Cardiac fibroblast (primary cell): ENCODE data around the gene DIAPH3.
A peak's percentile ranks its signal among the peaks of the same experiment; 100 is the strongest.
"Not testable (repeated sequence)": the region's sequence is repeated elsewhere in the genome, so short reads cannot be mapped to it uniquely, and the experiment has no call there.

Experiments used
- DNase-seq, 2 donors: peaks; one replicate each; pipeline versions ENCODE4 v3.0.0 to v3.0.0-alpha.2; 2010; ENCODE audit warnings: low read depth in 2 of 2
- H3K4me3 ChIP-seq, 2 donors: replicated peaks in 1 of 2; 1 replicate in 1 of 2; 2 replicates in 1 of 2; pipeline ENCODE4 v1.5.1; 2011; ENCODE audit warnings: low read depth in 2 of 2, low read length in 2 of 2, mild to moderate bottlenecking in 2 of 2, moderate library complexity in 1 of 2
- CTCF ChIP-seq: IDR thresholded peaks from one replicate; pipeline ENCODE4 v1.5.1; 2011; ENCODE audit warnings: low read depth, mild to moderate bottlenecking, low read length, inconsistent platforms

The DIAPH3 gene, protein sequence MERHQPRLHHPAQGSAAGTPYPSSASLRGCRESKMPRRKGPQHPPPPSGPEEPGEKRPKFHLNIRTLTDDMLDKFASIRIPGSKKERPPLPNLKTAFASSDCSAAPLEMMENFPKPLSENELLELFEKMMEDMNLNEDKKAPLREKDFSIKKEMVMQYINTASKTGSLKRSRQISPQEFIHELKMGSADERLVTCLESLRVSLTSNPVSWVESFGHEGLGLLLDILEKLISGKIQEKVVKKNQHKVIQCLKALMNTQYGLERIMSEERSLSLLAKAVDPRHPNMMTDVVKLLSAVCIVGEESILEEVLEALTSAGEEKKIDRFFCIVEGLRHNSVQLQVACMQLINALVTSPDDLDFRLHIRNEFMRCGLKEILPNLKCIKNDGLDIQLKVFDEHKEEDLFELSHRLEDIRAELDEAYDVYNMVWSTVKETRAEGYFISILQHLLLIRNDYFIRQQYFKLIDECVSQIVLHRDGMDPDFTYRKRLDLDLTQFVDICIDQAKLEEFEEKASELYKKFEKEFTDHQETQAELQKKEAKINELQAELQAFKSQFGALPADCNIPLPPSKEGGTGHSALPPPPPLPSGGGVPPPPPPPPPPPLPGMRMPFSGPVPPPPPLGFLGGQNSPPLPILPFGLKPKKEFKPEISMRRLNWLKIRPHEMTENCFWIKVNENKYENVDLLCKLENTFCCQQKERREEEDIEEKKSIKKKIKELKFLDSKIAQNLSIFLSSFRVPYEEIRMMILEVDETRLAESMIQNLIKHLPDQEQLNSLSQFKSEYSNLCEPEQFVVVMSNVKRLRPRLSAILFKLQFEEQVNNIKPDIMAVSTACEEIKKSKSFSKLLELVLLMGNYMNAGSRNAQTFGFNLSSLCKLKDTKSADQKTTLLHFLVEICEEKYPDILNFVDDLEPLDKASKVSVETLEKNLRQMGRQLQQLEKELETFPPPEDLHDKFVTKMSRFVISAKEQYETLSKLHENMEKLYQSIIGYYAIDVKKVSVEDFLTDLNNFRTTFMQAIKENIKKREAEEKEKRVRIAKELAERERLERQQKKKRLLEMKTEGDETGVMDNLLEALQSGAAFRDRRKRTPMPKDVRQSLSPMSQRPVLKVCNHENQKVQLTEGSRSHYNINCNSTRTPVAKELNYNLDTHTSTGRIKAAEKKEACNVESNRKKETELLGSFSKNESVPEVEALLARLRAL

GRCh38 chr13:60163478-60164233 is at the start of gene DIAPH3:
Gene DIAPH3, minus strand, starts transcription at chr13:60163928. Its CDS starts 162 bp downstream, at chr13:60163766.
- TF ChIP-seq CTCF = no peak
- peak; percentile 96 to 97 for DNase-seq
- H3K4me3 ChIP-seq = peak within 1 kb of the TSS; percentile 93 to 94

- DNase-seq = no peak
- no peak for TF ChIP-seq CTCF
- no peak overlapping the region for H3K4me3 ChIP-seq
These were observed 49.6 kb upstream of the DIAPH3 start for GRCh38 chr13:60213236-60213744.

- TF ChIP-seq CTCF = no peak
- no peak overlapping the region for H3K4me3 ChIP-seq
- no peak for DNase-seq
These were observed 47.8 kb upstream of the DIAPH3 start for GRCh38 chr13:60211548-60211947.

DNA sequence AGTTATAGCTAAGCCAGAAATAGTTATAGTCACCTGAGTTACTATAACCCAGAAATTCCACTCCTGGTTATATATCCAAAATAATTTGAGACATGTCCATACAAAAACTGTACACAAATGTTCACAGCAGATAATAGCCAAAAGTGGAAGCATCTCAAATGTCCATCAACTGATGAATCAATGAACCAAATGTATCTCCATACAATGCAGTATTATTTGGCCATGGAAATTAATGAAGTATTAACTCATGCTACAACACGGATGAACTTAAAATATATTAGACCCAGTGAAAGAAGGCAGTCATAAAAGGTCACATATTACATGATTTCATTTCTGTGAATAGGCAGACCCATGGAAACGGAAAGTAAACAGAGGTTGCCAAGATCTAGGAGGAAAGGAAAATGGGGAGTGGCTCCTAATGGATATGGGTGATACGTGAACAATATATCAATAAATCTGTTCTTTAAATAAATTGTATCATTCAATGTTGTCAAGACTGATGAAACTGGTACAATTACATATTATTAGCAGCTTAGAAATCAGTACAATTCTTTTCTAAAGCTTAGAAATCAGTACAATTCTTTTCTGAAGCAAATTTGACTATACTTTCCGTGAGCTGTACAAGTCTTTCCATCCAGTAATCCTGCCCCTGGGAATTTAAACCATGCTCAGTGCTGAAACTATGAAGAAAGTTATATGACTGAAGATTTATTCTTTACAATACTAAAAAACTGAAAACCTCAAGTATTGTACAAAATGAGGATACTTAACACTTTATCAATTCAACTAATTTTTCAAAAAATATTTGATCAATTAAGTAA is 47.0 kb upstream of the DIAPH3 start:
- TF ChIP-seq CTCF = no peak
- DNase-seq = no peak
- H3K4me3 ChIP-seq = no peak overlapping the region

GRCh38 chr13:60205499-60205898 is 41.8 kb upstream of the DIAPH3 start:
- DNase-seq, H3K4me3 ChIP-seq: not testable (repeated sequence)

DNA sequence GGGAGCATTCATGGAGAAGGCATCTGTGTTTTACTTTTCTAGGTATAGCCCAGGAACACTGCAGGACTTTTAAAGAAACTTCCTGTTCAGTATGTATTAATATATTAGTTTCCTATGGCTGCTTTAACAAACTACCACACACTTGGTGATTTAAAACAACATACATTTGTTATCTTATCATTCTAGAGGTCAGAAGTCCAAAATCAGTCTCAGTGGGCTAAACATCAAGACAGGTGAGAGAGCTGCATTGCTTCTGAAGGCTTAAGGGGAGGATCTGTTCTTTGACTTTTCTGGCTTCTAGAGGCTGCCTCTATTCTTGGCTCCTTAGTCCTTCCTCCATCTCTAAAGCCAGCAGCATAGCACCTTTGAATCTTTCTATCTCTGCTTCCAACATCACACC is 37.6 kb upstream of the DIAPH3 start:
- H3K4me3 ChIP-seq = no peak overlapping the region
- DNase-seq = no peak
- TF ChIP-seq CTCF = no peak

DNA sequence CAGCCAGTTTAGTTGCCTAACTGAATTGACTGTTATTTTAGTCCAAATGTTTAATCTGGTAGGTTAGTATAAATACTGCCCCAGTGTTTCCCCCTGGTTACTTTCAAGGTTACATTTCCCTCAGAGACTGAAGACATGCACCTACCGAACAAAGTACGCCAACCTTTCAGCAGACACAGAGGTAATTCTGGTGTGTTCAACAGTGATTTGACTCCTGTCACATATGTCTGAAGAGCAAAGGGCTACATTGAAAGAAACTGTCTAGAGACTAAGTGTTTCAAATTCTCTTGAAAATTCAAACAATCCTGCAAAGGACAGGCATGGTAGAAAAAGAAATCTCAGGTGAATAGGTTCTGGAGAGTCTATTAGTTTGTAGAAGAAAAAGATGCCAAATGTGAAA is 32.2 kb upstream of the DIAPH3 start:
- not testable (repeated sequence) for DNase-seq, H3K4me3 ChIP-seq
